ENCODE data around the gene POU6F2.

Gene POU6F2

GRCh38 chr7:39386718-39387117 lies 409.0 kb downstream of the POU6F2 start:
- no peaks in the 10 kb centered on the region for H3K9me3 ChIP-seq (ENCODE audit: control insufficient read depth in 1 of 2, low read length in 2 of 2)
- no peaks in the 10 kb centered on the region for H3K36me3 ChIP-seq (ENCODE audit: control insufficient read depth in 1 of 2, insufficient read depth in 2 of 2, low read length in 2 of 2)
- H3K4me1 ChIP-seq (ENCODE audit: control insufficient read depth in 1 of 2, insufficient read depth in 2 of 2, low read length in 2 of 2): no peaks in the 10 kb centered on the region
- H3K4me3 ChIP-seq (ENCODE audit: low read depth in 1 of 2, low read length in 2 of 2): no peak overlapping the region
- H3K27me3 ChIP-seq (ENCODE audit: control insufficient read depth in 1 of 2, insufficient read depth in 2 of 2, low read length in 2 of 2): no peaks in the 10 kb centered on the region
- no peak overlapping the region for H3K9ac ChIP-seq (ENCODE audit: low read depth in 1 of 2, low read length in 2 of 2)
- no peak overlapping the region for H3K27ac ChIP-seq (ENCODE audit: low read depth, low read length)

DNA sequence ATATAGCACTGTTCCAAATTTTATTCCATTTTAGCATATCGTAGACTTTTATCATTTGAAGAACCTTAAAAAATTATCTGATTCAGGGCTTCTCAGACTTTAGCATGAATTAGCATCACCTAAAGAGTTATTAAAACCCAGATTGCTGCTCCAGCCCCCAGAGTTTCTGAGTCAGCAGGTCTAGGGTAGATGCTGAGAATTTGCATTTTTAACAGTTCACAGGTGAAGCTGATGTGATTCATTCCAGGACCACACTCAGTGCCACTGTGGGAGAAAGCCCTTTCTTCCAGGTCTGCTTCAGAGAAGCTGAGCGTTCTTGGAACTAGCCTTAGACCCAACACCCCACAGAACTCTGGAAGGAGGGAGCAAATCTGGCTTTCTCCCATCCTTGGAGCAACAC lies 414.4 kb downstream of the POU6F2 start:
- H3K9ac ChIP-seq (ENCODE audit: low read depth in 1 of 2, low read length in 2 of 2): no peak overlapping the region
- H3K4me1 ChIP-seq (ENCODE audit: control insufficient read depth in 1 of 2, insufficient read depth in 2 of 2, low read length in 2 of 2): no peaks in the 10 kb centered on the region
- H3K9me3 ChIP-seq (ENCODE audit: control insufficient read depth in 1 of 2, low read length in 2 of 2): no peaks in the 10 kb centered on the region
- no peaks in the 10 kb centered on the region for H3K36me3 ChIP-seq (ENCODE audit: control insufficient read depth in 1 of 2, insufficient read depth in 2 of 2, low read length in 2 of 2)
- H3K4me3 ChIP-seq (ENCODE audit: low read depth in 1 of 2, low read length in 2 of 2): no peak overlapping the region
- no peak overlapping the region for H3K27ac ChIP-seq (ENCODE audit: low read depth, low read length)
- peaks cover 0 to 4% of the 10 kb centered on the region in 2 donors for H3K27me3 ChIP-seq (ENCODE audit: control insufficient read depth in 1 of 2, insufficient read depth in 2 of 2, low read length in 2 of 2)

- Histone ChIP-seq H3K9me3 (ENCODE audit: control insufficient read depth in 1 of 2, low read length in 2 of 2) (no peaks in the 10 kb centered on the region), H3K4me3 (ENCODE audit: low read depth in 1 of 2, low read length in 2 of 2) (no peak overlapping the region), H3K36me3 (ENCODE audit: control insufficient read depth in 1 of 2, insufficient read depth in 2 of 2, low read length in 2 of 2) (no peaks in the 10 kb centered on the region), H3K9ac (ENCODE audit: low read depth in 1 of 2, low read length in 2 of 2) (no peak overlapping the region), H3K27me3 (ENCODE audit: control insufficient read depth in 1 of 2, insufficient read depth in 2 of 2, low read length in 2 of 2) (peaks cover 0 to 4% of the 10 kb centered on the region in 2 donors), H3K4me1 (ENCODE audit: control insufficient read depth in 1 of 2, insufficient read depth in 2 of 2, low read length in 2 of 2) (no peaks in the 10 kb centered on the region), H3K27ac (ENCODE audit: low read depth, low read length) (no peak overlapping the region)
Observed at GRCh38 chr7:39394105-39394680, 416.5 kb downstream of the POU6F2 start.

DNA sequence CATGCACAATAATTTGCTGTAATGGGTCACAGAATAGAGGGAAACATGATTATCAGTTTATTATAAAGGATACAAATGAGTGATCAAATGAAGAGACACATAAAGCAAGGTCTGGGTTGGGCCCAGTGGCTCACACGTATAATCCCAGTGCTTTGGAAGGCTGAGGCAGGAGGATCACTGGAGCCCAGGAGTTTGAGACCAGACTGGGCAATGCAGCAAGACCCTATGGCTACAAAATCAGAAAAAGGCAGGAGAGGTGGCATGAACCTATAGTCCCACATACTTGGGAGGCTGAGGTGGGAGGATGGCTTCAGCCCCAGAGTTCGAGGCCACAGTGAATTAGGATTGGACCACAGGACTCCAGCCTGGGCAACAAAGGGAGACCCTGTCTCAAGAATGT lies 421.7 kb downstream of the POU6F2 start:
- no peaks in the 10 kb centered on the region for H3K36me3 ChIP-seq (ENCODE audit: control insufficient read depth in 1 of 2, insufficient read depth in 2 of 2, low read length in 2 of 2)
- no peak overlapping the region for H3K27ac ChIP-seq (ENCODE audit: low read depth, low read length)
- H3K9ac ChIP-seq (ENCODE audit: low read depth in 1 of 2, low read length in 2 of 2): no peak overlapping the region
- H3K27me3 ChIP-seq (ENCODE audit: control insufficient read depth in 1 of 2, insufficient read depth in 2 of 2, low read length in 2 of 2): peaks cover 0 to 4% of the 10 kb centered on the region in 2 donors
- no peaks in the 10 kb centered on the region for H3K4me1 ChIP-seq (ENCODE audit: control insufficient read depth in 1 of 2, insufficient read depth in 2 of 2, low read length in 2 of 2)
- no peak overlapping the region for H3K4me3 ChIP-seq (ENCODE audit: low read depth in 1 of 2, low read length in 2 of 2)
- H3K9me3 ChIP-seq (ENCODE audit: control insufficient read depth in 1 of 2, low read length in 2 of 2): no peaks in the 10 kb centered on the region

- Histone ChIP-seq H3K4me3 (ENCODE audit: low read depth in 1 of 2, low read length in 2 of 2) (no peak overlapping the region), H3K27me3 (ENCODE audit: control insufficient read depth in 1 of 2, insufficient read depth in 2 of 2, low read length in 2 of 2) (peaks cover 0 to 4% of the 10 kb centered on the region in 2 donors), H3K4me1 (ENCODE audit: control insufficient read depth in 1 of 2, insufficient read depth in 2 of 2, low read length in 2 of 2) (no peaks in the 10 kb centered on the region), H3K9me3 (ENCODE audit: control insufficient read depth in 1 of 2, low read length in 2 of 2) (no peaks in the 10 kb centered on the region), H3K9ac (ENCODE audit: low read depth in 1 of 2, low read length in 2 of 2) (no peak overlapping the region), H3K36me3 (ENCODE audit: control insufficient read depth in 1 of 2, insufficient read depth in 2 of 2, low read length in 2 of 2) (no peaks in the 10 kb centered on the region), H3K27ac (ENCODE audit: low read depth, low read length) (no peak overlapping the region)
Observed at GRCh38 chr7:39399986-39400385, 422.3 kb downstream of the POU6F2 start.

- no peaks in the 10 kb centered on the region for H3K36me3 ChIP-seq (ENCODE audit: control insufficient read depth in 1 of 2, insufficient read depth in 2 of 2, low read length in 2 of 2)
- no peaks in the 10 kb centered on the region for H3K27me3 ChIP-seq (ENCODE audit: control insufficient read depth in 1 of 2, insufficient read depth in 2 of 2, low read length in 2 of 2)
- H3K9ac ChIP-seq (ENCODE audit: low read depth in 1 of 2, low read length in 2 of 2): no peak overlapping the region
- no peak overlapping the region for H3K27ac ChIP-seq (ENCODE audit: low read depth, low read length)
- no peaks in the 10 kb centered on the region for H3K9me3 ChIP-seq (ENCODE audit: control insufficient read depth in 1 of 2, low read length in 2 of 2)
- H3K4me1 ChIP-seq (ENCODE audit: control insufficient read depth in 1 of 2, insufficient read depth in 2 of 2, low read length in 2 of 2): no peaks in the 10 kb centered on the region
- H3K4me3 ChIP-seq (ENCODE audit: low read depth in 1 of 2, low read length in 2 of 2): no peak overlapping the region
Observed at GRCh38 chr7:39400836-39401235, 423.1 kb downstream of the POU6F2 start.

DNA sequence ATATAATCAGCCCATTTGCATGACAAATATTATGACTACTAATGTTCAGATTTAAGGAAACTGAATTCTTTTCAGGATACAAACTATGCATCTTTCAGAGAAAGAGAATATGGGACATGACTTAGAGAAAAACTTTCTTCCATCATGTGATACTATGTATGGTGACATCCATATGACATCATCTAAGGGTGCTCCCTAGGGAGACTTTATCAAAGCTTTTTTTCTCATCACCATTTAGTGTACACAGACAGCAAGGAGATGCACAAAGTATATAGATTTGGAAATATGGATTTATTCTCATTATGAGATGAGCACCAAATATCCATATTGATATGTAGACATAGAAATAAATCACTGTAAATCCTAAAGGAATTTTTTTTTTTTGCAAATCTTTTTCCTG lies 424.3 kb downstream of the POU6F2 start:
- H3K4me1 ChIP-seq (ENCODE audit: control insufficient read depth in 1 of 2, insufficient read depth in 2 of 2, low read length in 2 of 2): peaks cover 4 to 6% of the 10 kb centered on the region in 2 donors
- H3K4me3 ChIP-seq (ENCODE audit: low read depth in 1 of 2, low read length in 2 of 2): no peak overlapping the region
- no peaks in the 10 kb centered on the region for H3K36me3 ChIP-seq (ENCODE audit: control insufficient read depth in 1 of 2, insufficient read depth in 2 of 2, low read length in 2 of 2)
- H3K27ac ChIP-seq (ENCODE audit: low read depth, low read length): no peak overlapping the region
- no peaks in the 10 kb centered on the region for H3K9me3 ChIP-seq (ENCODE audit: control insufficient read depth in 1 of 2, low read length in 2 of 2)
- H3K27me3 ChIP-seq (ENCODE audit: control insufficient read depth in 1 of 2, insufficient read depth in 2 of 2, low read length in 2 of 2): no peaks in the 10 kb centered on the region
- no peak overlapping the region for H3K9ac ChIP-seq (ENCODE audit: low read depth in 1 of 2, low read length in 2 of 2)

DNA sequence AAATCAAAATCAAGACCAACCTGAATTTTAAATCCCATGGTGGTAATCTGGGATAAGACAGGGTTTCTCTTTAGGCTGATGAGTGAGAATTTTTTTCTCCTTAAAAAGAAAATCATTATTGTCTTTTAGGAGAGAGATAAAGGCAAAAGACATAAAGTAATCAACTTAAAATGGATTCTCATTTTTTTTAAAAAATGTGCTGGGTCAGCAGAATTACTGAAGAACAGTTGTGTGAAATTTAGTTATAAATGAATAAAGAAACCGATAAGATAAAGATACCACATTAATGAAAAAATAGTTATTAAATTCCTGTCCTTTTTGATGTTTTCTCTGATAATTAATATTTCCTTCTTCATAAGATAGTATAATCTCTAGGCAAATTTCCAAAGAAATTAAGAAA lies 427.2 kb downstream of the POU6F2 start:
- Histone ChIP-seq H3K36me3 (ENCODE audit: control insufficient read depth in 1 of 2, insufficient read depth in 2 of 2, low read length in 2 of 2) (no peaks in the 10 kb centered on the region), H3K27me3 (ENCODE audit: control insufficient read depth in 1 of 2, insufficient read depth in 2 of 2, low read length in 2 of 2) (no peaks in the 10 kb centered on the region), H3K27ac (ENCODE audit: low read depth, low read length) (no peak overlapping the region), H3K9ac (ENCODE audit: low read depth in 1 of 2, low read length in 2 of 2) (no peak overlapping the region), H3K4me3 (ENCODE audit: low read depth in 1 of 2, low read length in 2 of 2) (no peak overlapping the region), H3K4me1 (ENCODE audit: control insufficient read depth in 1 of 2, insufficient read depth in 2 of 2, low read length in 2 of 2) (peaks cover 4 to 6% of the 10 kb centered on the region in 2 donors), H3K9me3 (ENCODE audit: control insufficient read depth in 1 of 2, low read length in 2 of 2) (no peaks in the 10 kb centered on the region)

DNA sequence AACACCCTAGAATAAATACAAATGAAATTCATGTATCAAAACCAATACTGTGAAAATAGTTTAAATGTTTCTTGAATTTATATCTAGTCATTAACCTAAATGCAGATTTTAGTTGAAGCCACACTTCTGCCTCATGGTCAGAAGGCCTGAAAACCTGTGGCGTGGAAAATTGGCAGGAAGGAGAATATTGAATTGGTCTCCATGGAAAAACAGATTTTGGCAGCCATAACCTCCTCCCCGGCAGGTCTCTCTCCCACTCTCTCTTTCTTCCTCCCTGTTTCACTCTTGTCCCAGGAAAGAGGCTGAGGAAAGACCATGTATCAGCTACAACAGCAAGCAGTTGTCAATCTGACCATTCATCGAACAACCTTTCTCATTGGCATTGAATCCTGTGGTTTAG lies 427.9 kb downstream of the POU6F2 start:
- Histone ChIP-seq H3K9ac (ENCODE audit: low read depth in 1 of 2, low read length in 2 of 2) (no peak overlapping the region), H3K4me3 (ENCODE audit: low read depth in 1 of 2, low read length in 2 of 2) (no peak overlapping the region), H3K36me3 (ENCODE audit: control insufficient read depth in 1 of 2, insufficient read depth in 2 of 2, low read length in 2 of 2) (no peaks in the 10 kb centered on the region), H3K4me1 (ENCODE audit: control insufficient read depth in 1 of 2, insufficient read depth in 2 of 2, low read length in 2 of 2) (peaks cover 4 to 6% of the 10 kb centered on the region in 2 donors), H3K27me3 (ENCODE audit: control insufficient read depth in 1 of 2, insufficient read depth in 2 of 2, low read length in 2 of 2) (no peaks in the 10 kb centered on the region), H3K27ac (ENCODE audit: low read depth, low read length) (no peak overlapping the region), H3K9me3 (ENCODE audit: control insufficient read depth in 1 of 2, low read length in 2 of 2) (no peaks in the 10 kb centered on the region)

- no peaks in the 10 kb centered on the region for H3K27me3 ChIP-seq (ENCODE audit: control insufficient read depth in 1 of 2, insufficient read depth in 2 of 2, low read length in 2 of 2)
- H3K9me3 ChIP-seq (ENCODE audit: control insufficient read depth in 1 of 2, low read length in 2 of 2): no peaks in the 10 kb centered on the region
- H3K27ac ChIP-seq (ENCODE audit: low read depth, low read length): no peak overlapping the region
- no peak overlapping the region for H3K4me3 ChIP-seq (ENCODE audit: low read depth in 1 of 2, low read length in 2 of 2)
- no peak overlapping the region for H3K9ac ChIP-seq (ENCODE audit: low read depth in 1 of 2, low read length in 2 of 2)
- no peaks in the 10 kb centered on the region for H3K36me3 ChIP-seq (ENCODE audit: control insufficient read depth in 1 of 2, insufficient read depth in 2 of 2, low read length in 2 of 2)
- peaks cover 4 to 6% of the 10 kb centered on the region in 2 donors for H3K4me1 ChIP-seq (ENCODE audit: control insufficient read depth in 1 of 2, insufficient read depth in 2 of 2, low read length in 2 of 2)
Observed at GRCh38 chr7:39406467-39406866, 428.8 kb downstream of the POU6F2 start.

- H3K9me3 ChIP-seq (ENCODE audit: control insufficient read depth in 1 of 2, low read length in 2 of 2): no peaks in the 10 kb centered on the region
- H3K4me1 ChIP-seq (ENCODE audit: control insufficient read depth in 1 of 2, insufficient read depth in 2 of 2, low read length in 2 of 2): peaks cover 4 to 6% of the 10 kb centered on the region in 2 donors
- H3K27ac ChIP-seq (ENCODE audit: low read depth, low read length): no peak overlapping the region
- H3K27me3 ChIP-seq (ENCODE audit: control insufficient read depth in 1 of 2, insufficient read depth in 2 of 2, low read length in 2 of 2): no peaks in the 10 kb centered on the region
- no peaks in the 10 kb centered on the region for H3K36me3 ChIP-seq (ENCODE audit: control insufficient read depth in 1 of 2, insufficient read depth in 2 of 2, low read length in 2 of 2)
- no peak overlapping the region for H3K9ac ChIP-seq (ENCODE audit: low read depth in 1 of 2, low read length in 2 of 2)
- no peak overlapping the region for H3K4me3 ChIP-seq (ENCODE audit: low read depth in 1 of 2, low read length in 2 of 2)
Observed at GRCh38 chr7:39407137-39407536, 429.4 kb downstream of the POU6F2 start.
